Gastrocnemius medialis (tissue), 4 donors: ENCODE measurements around the gene CAPN5. TPM values are rescaled to one million over a fixed set of nuclear protein-coding genes. Genes with fewer than 3 reads are reported as not detected.
A peak's percentile ranks its signal among the peaks of the same experiment; 100 is the strongest.

ENCODE experiments used
- ATAC-seq, 2 donors: fragments of 150-250 bp; one replicate each; pipeline ENCODE4 v1.9.1; 2016
- DNase-seq, 2 donors: peaks; one replicate each; pipeline ENCODE4 v3.0.0-alpha.2; 2019
- H3K27ac ChIP-seq, 4 donors: fragments of 200-600 bp; sonication (generic); 1 replicate in 1 of 4; 2 replicates in 3 of 4; pipeline ENCODE4 v1.5.1; 2016 to 2018; ENCODE audit warnings: mild to moderate bottlenecking in 2 of 4, moderate library complexity in 1 of 4
- H3K27me3 ChIP-seq, 3 donors: fragments of 200-600 bp; sonication (generic) in 2 of 3; 1 replicate in 1 of 3; 2 replicates in 2 of 3; pipeline versions ENCODE4 v1.5.1 to v1.6.0; 2016 to 2019; ENCODE audit warnings: mild to moderate bottlenecking in 1 of 3, moderate library complexity in 1 of 3
- H3K36me3 ChIP-seq, 2 donors: fragments of 200-600 bp; sonication (generic) in 1 of 2; one replicate each; pipeline ENCODE4 v1.5.1; 2017 to 2018
- H3K4me1 ChIP-seq, 2 donors: fragments of 200-600 bp; sonication (generic) in 1 of 2; one replicate each; pipeline ENCODE4 v1.5.1; 2016 to 2017; ENCODE audit warnings: mild to moderate bottlenecking in 2 of 2
- H3K4me3 ChIP-seq, 4 donors: fragments of 200-600 bp; sonication (generic) in 3 of 4; 1 replicate in 1 of 4; 2 replicates in 3 of 4; pipeline ENCODE4 v1.5.1; 2016 to 2019; ENCODE audit warnings: mild to moderate bottlenecking in 2 of 4
- H3K9me3 ChIP-seq, 3 donors: fragments of 200-600 bp; sonication (generic) in 2 of 3; 1 replicate in 1 of 3; 2 replicates in 2 of 3; pipeline ENCODE4 v1.5.1; 2016 to 2019
- POLR2A ChIP-seq, 2 donors: fragments of 450-650 bp; IDR thresholded peaks; one replicate each; pipeline ENCODE4 v1.6.1; 2017; ENCODE audit warnings: antibody characterized with exemption in 2 of 2, mild to moderate bottlenecking in 2 of 2, moderate library complexity in 2 of 2
- in situ Hi-C, 4 donors: fragments of 200-750 bp; cut with MboI; loops; one replicate each; pipeline versions ENCODE4 v1.15.0 to v1.8.0; 2017; ENCODE audit warnings: low sequenced_read_pairs in 4 of 4
- intact Hi-C: fragments of 100-400 bp; cut with DNase I; formaldehyde crosslinking; loops from one replicate; pipeline ENCODE4 v1.15.1; 2023; ENCODE audit warnings: low total_unique reads
- total RNA-seq, 4 donors: library from RNA; depleted of rRNA; stranded (reverse); fragments of >200 nt; gene quantifications; one replicate each; pipeline versions ENCODE4 v1.1.0 to v1.2.3, GENCODE V29; 2016
- TF ChIP-seq, protein P1 (sequence below), 5 experiments: fragments of 450-650 bp in 3 of 5; fragments of 200-600 bp in 2 of 5; sonication (generic) in 2 of 5; IDR thresholded peaks in 4 of 5; conservative IDR thresholded peaks in 1 of 5; 1 replicate in 4 of 5; 2 replicates in 1 of 5; pipeline ENCODE4 v1.5.1; 2016 to 2019; ENCODE audit warnings: antibody characterized with exemption in 5 of 5, mild to moderate bottlenecking in 3 of 5, moderate library complexity in 3 of 5

CAPN5 gene
- total RNA-seq, 4 donors from 2014 or later: 0.58 to 12.4 (median 1.5) TPM

DNA sequence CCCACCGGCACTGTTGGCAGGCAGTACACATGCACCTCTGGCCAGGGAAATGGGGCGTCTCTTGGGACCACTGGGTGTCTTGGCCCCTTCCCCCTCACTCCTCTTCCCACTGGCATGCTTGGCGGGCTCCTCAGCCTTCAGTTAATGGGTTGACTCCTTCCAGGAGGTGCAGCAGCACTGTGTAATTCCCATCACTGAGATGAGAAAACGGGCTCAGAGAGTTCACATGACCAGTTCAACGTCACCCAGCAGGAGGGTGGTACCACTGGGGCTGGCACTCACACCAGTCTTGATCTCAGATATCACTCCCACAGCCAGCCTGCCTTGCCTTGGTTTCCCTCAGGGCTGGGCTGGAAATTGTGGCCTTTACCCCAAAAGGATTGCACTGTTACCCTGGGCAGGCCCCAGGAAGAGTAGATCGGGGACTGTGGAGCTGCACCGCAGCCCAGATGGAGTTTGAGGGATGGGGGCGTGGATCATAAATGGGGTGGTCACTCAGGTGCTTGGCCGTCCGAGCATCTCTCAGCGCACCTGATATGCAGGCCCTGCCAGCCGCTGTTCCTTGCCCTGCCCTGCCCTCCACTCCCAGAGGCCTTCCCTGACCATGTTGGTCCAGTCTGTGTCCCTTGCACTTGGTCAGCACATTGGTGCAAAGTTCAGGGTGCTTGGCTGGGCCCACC lies 16.9 kb downstream of the CAPN5 start:
- in situ Hi-C loops (no loop called here), intact Hi-C loops (no loop called here)
- Histone ChIP-seq H3K36me3 (no peaks in the 10 kb centered on the region), H3K4me1 (peaks cover 5% of the 10 kb centered on the region in 2 donors), H3K4me3 (no peak overlapping the region), H3K9me3 (no peaks in the 10 kb centered on the region), H3K27ac (no peak overlapping the region), H3K27me3 (no peaks in the 10 kb centered on the region)
- ATAC-seq (no peak), DNase-seq (peak; percentile 0 to 8)
- TF ChIP-seq POLR2A (IDR thresholded peaks at IDR 0.05): no peak
- TF ChIP-seq, protein P1, sequence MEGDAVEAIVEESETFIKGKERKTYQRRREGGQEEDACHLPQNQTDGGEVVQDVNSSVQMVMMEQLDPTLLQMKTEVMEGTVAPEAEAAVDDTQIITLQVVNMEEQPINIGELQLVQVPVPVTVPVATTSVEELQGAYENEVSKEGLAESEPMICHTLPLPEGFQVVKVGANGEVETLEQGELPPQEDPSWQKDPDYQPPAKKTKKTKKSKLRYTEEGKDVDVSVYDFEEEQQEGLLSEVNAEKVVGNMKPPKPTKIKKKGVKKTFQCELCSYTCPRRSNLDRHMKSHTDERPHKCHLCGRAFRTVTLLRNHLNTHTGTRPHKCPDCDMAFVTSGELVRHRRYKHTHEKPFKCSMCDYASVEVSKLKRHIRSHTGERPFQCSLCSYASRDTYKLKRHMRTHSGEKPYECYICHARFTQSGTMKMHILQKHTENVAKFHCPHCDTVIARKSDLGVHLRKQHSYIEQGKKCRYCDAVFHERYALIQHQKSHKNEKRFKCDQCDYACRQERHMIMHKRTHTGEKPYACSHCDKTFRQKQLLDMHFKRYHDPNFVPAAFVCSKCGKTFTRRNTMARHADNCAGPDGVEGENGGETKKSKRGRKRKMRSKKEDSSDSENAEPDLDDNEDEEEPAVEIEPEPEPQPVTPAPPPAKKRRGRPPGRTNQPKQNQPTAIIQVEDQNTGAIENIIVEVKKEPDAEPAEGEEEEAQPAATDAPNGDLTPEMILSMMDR (IDR thresholded peaks at IDR 0.05 in 4 of 5, conservative IDR thresholded peaks at IDR 0.05 in 1 of 5): no peak

DNA sequence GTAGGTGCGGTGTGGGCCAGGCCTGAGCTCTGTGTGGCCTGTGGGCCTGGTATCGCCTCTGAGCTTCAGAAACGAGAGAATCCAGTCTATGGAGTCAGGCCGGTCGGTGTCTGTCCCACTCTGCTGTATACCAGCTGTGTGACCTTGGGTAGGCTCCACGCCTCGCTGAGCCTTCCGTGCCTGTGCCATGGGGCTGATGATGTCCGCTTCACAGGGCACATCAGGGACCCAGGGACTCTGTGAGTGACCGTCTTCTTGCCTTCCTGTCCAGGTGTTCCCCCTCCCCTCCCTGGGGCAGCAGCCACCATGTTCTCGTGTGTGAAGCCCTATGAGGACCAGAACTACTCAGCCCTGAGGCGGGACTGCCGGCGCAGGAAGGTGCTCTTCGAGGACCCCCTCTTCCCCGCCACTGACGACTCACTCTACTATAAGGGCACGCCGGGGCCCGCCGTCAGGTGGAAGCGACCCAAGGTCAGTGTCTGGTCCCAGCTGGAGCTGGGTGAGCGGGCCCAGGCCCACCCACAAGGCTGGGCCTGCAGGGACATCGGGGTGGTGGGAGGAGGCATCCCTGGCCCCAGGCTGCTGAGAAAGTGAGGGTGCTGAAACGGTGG lies 17.9 kb downstream of the CAPN5 start:
- H3K9me3 ChIP-seq: no peaks in the 10 kb centered on the region
- H3K27me3 ChIP-seq: no peaks in the 10 kb centered on the region
- no peaks in the 10 kb centered on the region for H3K36me3 ChIP-seq
- TF ChIP-seq, protein P1 (IDR thresholded peaks at IDR 0.05 in 4 of 5, conservative IDR thresholded peaks at IDR 0.05 in 1 of 5): no peak
- no peak for TF ChIP-seq POLR2A (IDR thresholded peaks at IDR 0.05)
- ATAC-seq: no peak
- H3K4me3 ChIP-seq: no peak overlapping the region
- in situ Hi-C loops: no loop called here
- H3K4me1 ChIP-seq: peaks cover 5% of the 10 kb centered on the region in 2 donors
- DNase-seq: no peak
- intact Hi-C loops: no loop called here
- H3K27ac ChIP-seq: no peak overlapping the region

DNA sequence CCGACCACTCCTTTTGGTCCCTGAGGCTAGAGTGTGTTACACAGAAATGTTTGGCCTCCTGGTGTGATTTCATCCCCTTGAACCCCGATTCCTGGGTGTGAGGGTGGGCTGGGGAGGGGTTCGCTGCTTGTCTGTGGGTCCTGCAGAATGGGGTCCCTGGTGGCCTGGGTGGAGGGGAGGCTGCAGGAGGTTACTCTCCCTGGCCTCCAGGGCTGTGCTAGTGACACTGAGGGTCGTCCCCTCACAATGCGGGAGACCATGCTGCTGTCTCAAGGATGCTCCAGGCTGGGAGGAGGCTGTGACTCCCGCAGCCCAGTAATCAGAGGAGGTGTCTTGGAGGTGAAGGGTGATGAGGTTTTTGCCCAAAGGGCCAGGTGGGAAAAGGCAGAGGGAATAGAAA lies 18.9 kb downstream of the CAPN5 start:
- Histone ChIP-seq H3K4me1 (peaks cover 5% of the 10 kb centered on the region in 2 donors), H3K27ac (no peak overlapping the region), H3K9me3 (no peaks in the 10 kb centered on the region), H3K4me3 (no peak overlapping the region), H3K36me3 (no peaks in the 10 kb centered on the region), H3K27me3 (no peaks in the 10 kb centered on the region)
- in situ Hi-C loops (no loop called here), intact Hi-C loops (no loop called here)
- TF ChIP-seq POLR2A (IDR thresholded peaks at IDR 0.05): no peak
- TF ChIP-seq, protein P1 (IDR thresholded peaks at IDR 0.05 in 4 of 5, conservative IDR thresholded peaks at IDR 0.05 in 1 of 5): no peak
- DNase-seq (no peak), ATAC-seq (no peak)

DNA sequence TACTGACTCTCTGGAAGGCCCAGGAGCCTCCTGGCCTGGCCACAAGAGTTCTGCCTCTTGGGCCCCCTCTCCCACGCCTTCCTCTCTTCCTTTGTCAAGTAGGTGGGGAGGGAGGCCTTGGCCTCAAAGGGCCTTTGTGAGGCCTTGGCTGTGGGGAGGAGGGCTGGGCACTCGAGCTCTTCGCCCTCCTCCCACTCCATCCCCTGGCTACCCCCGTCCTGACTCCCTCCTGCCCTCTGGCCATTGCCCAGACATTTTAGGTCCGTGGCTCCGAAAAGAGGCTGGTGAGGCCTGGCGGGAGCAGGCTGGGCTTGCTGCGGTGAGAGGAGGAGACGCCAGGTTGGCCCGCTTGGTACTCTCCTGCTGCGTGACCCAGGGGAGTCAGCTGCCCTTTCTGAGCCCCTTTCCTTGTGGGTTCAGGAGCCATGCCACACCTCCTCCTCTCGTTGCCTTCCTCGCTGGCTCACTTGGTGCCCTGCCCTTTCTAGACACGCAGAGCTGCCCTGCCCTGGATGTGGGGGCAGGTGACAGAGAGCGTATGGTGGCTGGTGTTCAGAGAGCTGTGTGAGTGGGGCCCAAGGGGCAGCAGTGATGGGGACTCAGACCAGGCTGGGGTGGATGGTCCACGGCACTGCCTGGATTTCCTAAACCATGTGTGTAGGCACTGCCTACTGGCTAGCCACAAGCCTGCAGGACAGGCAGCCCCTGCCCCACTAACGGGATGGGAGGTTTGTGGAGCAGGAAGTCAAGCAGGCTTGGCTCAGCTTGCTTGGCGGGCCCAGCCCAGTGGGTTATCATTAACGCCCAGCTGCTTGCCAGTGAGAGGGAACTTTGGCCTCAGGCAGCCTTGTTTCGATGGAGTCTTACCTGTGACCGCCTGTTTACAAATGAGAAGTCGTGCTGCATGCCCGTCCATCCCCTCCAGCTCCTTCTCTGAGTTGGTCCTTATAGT lies 20.0 kb downstream of the CAPN5 start:
- Histone ChIP-seq H3K27ac (no peak overlapping the region), H3K36me3 (no peaks in the 10 kb centered on the region), H3K4me3 (no peak overlapping the region), H3K9me3 (no peaks in the 10 kb centered on the region), H3K4me1 (peaks cover 5% of the 10 kb centered on the region in 2 donors), H3K27me3 (no peaks in the 10 kb centered on the region)
- intact Hi-C loops (no loop called here), in situ Hi-C loops (no loop called here)
- no peak for TF ChIP-seq POLR2A (IDR thresholded peaks at IDR 0.05)
- TF ChIP-seq, protein P1 (IDR thresholded peaks at IDR 0.05 in 4 of 5, conservative IDR thresholded peaks at IDR 0.05 in 1 of 5): no peak
- no peak for DNase-seq
- ATAC-seq: no peak
